Common myeloid progenitor, CD34-positive (primary cell): ENCODE results near the gene SERPINF2.
"Not testable (repeated sequence)": the region's sequence is repeated elsewhere in the genome, so short reads cannot be mapped to it uniquely, and the experiment has no call there.

Source experiments
- CTCF ChIA-PET: fragments of 350-600 bp; sonication (Branson Sonifier 250); formaldehyde crosslinking; loops from one replicate; lab custom pipeline; 2021; ENCODE audit warnings: antibody characterized with exemption; lab: Charles Lee
- POLR2A ChIA-PET: fragments of 350-600 bp; sonication (Branson Sonifier 250); formaldehyde crosslinking; loops from one replicate; lab custom pipeline; 2021; ENCODE audit warnings: antibody characterized with exemption; lab: Charles Lee
- DNase-seq, 3 donors: peaks; one replicate each; pipeline versions ENCODE4 v3.0.0 to v3.0.0-alpha.2; 2013
- H3K27ac ChIP-seq, 2 experiments: 1 replicate in 1 of 2; 2 replicates in 1 of 2; pipeline ENCODE4 v1.7.0; 2013; ENCODE audit warnings: inconsistent platforms in 2 of 2, low read length in 2 of 2, mild to moderate bottlenecking in 2 of 2, low read depth in 1 of 2, moderate library complexity in 1 of 2; ENCODE audit not compliant: severe bottlenecking in 2 of 2, insufficient read depth in 1 of 2, poor library complexity in 1 of 2
- H3K27me3 ChIP-seq, 5 experiments: replicated peaks in 2 of 5; 1 replicate in 3 of 5; 2 replicates in 2 of 5; pipeline versions ENCODE4 v1.6.1 to v1.7.0; 2013; ENCODE audit warnings: low read length in 4 of 5, mild to moderate bottlenecking in 2 of 5, moderate library complexity in 2 of 5, inconsistent platforms in 1 of 5; ENCODE audit not compliant: insufficient read depth in 5 of 5, control insufficient read depth in 4 of 5
- H3K36me3 ChIP-seq, 4 experiments: 1 replicate in 2 of 4; 2 replicates in 2 of 4; pipeline versions ENCODE4 v1.6.1 to v1.7.0; 2013; ENCODE audit warnings: low read length in 3 of 4, control low read depth in 1 of 4, mild to moderate bottlenecking in 1 of 4; ENCODE audit not compliant: control insufficient read depth in 4 of 4, insufficient read depth in 4 of 4
- H3K4me1 ChIP-seq, 4 experiments: 1 replicate in 3 of 4; 2 replicates in 1 of 4; pipeline versions ENCODE4 v1.6.1 to v1.7.1; 2013; ENCODE audit warnings: low read length in 3 of 4, mild to moderate bottlenecking in 3 of 4, control low read depth in 1 of 4, inconsistent platforms in 1 of 4, moderate library complexity in 1 of 4; ENCODE audit not compliant: control insufficient read depth in 4 of 4, insufficient read depth in 4 of 4; ENCODE audit errors: control extremely low read depth in 1 of 4
- H3K4me3 ChIP-seq, 7 experiments: 1 replicate in 4 of 7; 2 replicates in 3 of 7; pipeline versions ENCODE4 v1.5.1 to v1.7.0; 2013; ENCODE audit warnings: mild to moderate bottlenecking in 7 of 7, low read length in 6 of 7, moderate library complexity in 6 of 7, inconsistent platforms in 2 of 7, low read depth in 2 of 7, control low read depth in 1 of 7; ENCODE audit not compliant: insufficient read depth in 4 of 7, control insufficient read depth in 1 of 7; ENCODE audit errors: extremely low read depth in 1 of 7
- H3K9me3 ChIP-seq, 5 experiments: 1 replicate in 4 of 5; 2 replicates in 1 of 5; pipeline versions ENCODE4 v1.6.1 to v1.7.1; 2013; ENCODE audit warnings: low read length in 4 of 5, mild to moderate bottlenecking in 2 of 5, inconsistent platforms in 1 of 5, low read depth in 1 of 5, moderate library complexity in 1 of 5; ENCODE audit not compliant: control insufficient read depth in 4 of 5, insufficient read depth in 2 of 5; ENCODE audit errors: control extremely low read depth in 1 of 5
- WGBS: methylation state at CpG from one replicate; pipeline ENCODE4 v1.1.5; 2013; ENCODE audit not compliant: insufficient coverage; 5-methylcytosine and 5-hydroxymethylcytosine counted together

SERPINF2 gene

DNA sequence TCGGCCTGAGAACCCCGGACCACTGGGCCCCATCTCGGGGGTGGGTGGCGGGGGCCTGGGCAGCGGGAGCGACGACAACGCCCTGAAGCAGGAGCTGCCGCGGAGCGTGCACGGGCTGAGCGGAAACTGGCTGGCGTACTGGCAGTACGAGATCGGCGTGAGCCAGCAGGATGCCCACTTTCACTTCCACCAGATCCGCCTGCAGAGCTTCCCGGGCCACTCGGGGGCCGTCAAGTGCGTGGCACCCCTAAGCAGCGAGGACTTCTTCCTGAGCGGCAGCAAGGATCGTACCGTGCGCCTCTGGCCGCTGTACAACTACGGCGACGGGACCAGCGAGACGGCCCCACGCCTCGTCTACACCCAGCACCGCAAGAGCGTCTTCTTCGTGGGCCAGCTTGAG lies 8.9 kb upstream of the SERPINF2 start:
- Histone ChIP-seq H3K27ac (no peak overlapping the region), H3K4me1 (peaks cover 0 to 8% (median 0%) of the 10 kb centered on the region in 4 experiments), H3K36me3 (peaks cover 5 to 63% (median 51%) of the 10 kb centered on the region in 4 experiments), H3K9me3 (peaks cover 0 to 2% (median 0%) of the 10 kb centered on the region in 5 experiments), H3K4me3 (no peak overlapping the region), H3K27me3 (no peaks in the 10 kb centered on the region)
- CTCF ChIA-PET = no interaction called here
- no peak for DNase-seq
- WGBS = 97% methylated on average over 38 of the region's 38 CpGs
- POLR2A ChIA-PET = no interaction called here

DNA sequence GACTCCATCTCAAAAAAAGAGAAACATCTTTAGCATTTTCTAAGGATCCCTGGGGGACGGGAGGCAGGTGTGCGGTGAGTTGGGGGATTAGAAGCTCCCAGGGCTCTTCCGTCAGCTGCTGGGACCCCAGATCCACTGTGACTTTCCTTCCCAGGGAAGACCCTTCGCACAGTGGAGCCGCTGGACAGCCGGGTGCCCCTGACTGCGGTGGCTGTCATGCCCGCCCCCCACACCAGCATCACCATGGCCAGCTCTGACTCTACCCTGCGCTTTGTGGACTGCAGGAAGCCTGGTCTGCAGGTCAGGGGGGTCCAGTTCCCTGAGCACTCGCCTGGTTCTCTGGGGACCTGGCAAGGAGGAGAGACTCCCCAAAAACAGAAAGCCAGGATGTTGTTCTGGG lies 7.3 kb upstream of the SERPINF2 start:
- 94% methylated on average over 8 of the region's 10 CpGs for whole genome bisulfite sequencing
- H3K27ac ChIP-seq = no peak overlapping the region
- no peak for DNase-seq
- peaks cover 0 to 8% (median 0%) of the 10 kb centered on the region in 4 experiments for H3K4me1 ChIP-seq
- peaks cover 5 to 57% (median 47%) of the 10 kb centered on the region in 4 experiments for H3K36me3 ChIP-seq
- CTCF ChIA-PET = no interaction called here
- no peaks in the 10 kb centered on the region for H3K27me3 ChIP-seq
- no peak overlapping the region for H3K4me3 ChIP-seq
- H3K9me3 ChIP-seq = peaks cover 0 to 2% (median 0%) of the 10 kb centered on the region in 5 experiments
- POLR2A ChIA-PET = no interaction called here

GRCh38 chr17:1735834-1736347 lies 6.8 kb upstream of the SERPINF2 start:
- Histone ChIP-seq H3K27me3 (no peaks in the 10 kb centered on the region), H3K4me1 (peaks cover 0 to 8% (median 0%) of the 10 kb centered on the region in 4 experiments), H3K27ac (no peak overlapping the region), H3K36me3 (peaks cover 5 to 53% (median 43%) of the 10 kb centered on the region in 4 experiments), H3K4me3 (no peak overlapping the region), H3K9me3 (peaks cover 0 to 2% (median 0%) of the 10 kb centered on the region in 5 experiments)
- POLR2A ChIA-PET = no interaction called here
- CTCF ChIA-PET = interaction anchor here (2.2 kb wide), 1 partner anchor 9 kb away, joined by 8 read pairs; no protein-coding TSS in a partner anchor
- no peak for DNase-seq
- 96% methylated on average over 15 of the region's 17 CpGs for WGBS

GRCh38 chr17:1736348-1737281 lies 6.1 kb upstream of the SERPINF2 start:
- CTCF ChIA-PET = interaction anchor here (2.2 kb wide), 1 partner anchor 10 kb away, joined by 8 read pairs; no protein-coding TSS in a partner anchor
- Histone ChIP-seq H3K9me3 (peaks cover 0 to 2% (median 0%) of the 10 kb centered on the region in 5 experiments), H3K4me1 (peaks cover 0 to 8% (median 0%) of the 10 kb centered on the region in 4 experiments), H3K27me3 (no peaks in the 10 kb centered on the region), H3K36me3 (peaks cover 5 to 50% (median 39%) of the 10 kb centered on the region in 4 experiments), H3K27ac (no peak overlapping the region), H3K4me3 (no peak overlapping the region)
- POLR2A ChIA-PET = no interaction called here
- WGBS = 94% methylated on average over 21 of the region's 25 CpGs
- DNase-seq = no peak

DNA sequence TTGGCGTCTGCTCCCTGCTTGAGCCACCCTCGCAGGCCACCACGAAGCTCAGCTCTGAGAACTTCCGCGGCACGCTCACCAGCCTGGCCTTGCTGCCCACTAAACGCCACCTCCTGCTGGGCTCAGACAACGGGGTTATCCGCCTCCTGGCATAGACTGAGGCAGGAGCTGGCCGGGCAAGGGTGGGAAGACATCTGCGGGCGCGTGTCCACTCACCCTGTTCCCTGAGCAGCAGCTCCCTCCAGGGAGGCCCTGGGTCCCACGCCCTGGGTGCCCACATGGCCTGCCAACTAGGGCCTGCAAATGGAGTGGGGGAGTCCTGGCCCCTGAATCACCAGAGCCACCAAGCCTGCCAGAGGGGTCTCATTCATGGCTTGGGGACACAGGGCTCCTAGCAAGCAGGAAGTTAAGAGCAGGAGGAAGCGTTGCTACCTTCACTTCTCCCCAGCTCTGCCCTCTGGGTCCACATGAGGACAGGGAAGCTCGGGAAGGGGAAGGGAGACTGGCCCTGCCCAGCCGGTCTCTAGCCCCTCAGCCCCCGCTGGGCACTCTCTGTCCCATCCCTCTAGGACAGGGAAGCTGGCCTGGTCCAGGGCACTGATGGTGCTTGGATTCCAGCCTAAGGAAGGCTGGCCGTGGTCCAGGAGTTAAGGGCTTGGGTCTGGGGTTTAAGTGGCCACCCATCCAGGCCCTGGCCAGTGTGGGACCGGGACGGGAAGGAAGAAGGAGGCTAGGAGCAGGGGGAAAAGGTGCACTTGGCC lies 5.0 kb upstream of the SERPINF2 start:
- WGBS = 97% methylated on average over 13 of the region's 21 CpGs
- Histone ChIP-seq H3K4me1 (peaks cover 0 to 8% (median 0%) of the 10 kb centered on the region in 4 experiments), H3K27me3 (no peaks in the 10 kb centered on the region), H3K4me3 (no peak overlapping the region), H3K9me3 (peaks cover 0 to 2% (median 0%) of the 10 kb centered on the region in 5 experiments), H3K27ac (no peak overlapping the region), H3K36me3 (peaks cover 5 to 47% (median 38%) of the 10 kb centered on the region in 4 experiments)
- ChIA-PET CTCF (interaction anchor here (0.9 to 2.2 kb wide), 3 partner anchors 11 to 46 kb away, joined by 5 to 8 read pairs (median 6); no protein-coding TSS in a partner anchor), POLR2A (no interaction called here)
- DNase-seq = no peak

DNA sequence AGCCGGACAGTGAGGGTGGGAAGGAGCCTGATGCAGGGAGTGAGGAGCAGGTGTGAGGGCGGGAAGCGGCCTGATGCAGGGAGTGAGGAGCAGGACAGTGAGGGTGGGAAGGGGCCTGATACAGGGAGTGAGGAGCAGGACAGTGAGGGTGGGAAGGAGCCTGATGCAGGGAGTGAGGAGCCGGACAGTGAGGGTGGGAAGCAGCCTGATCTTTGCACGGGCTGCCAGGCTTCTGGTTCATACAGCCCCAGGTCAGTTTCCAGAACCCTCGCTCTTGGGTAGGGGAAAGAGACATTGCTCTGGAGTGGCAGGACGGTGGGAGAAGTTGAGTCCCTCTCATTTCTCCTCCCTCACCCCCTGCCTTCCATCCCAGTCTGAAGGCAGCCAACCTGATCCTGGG lies 772 bp upstream of the SERPINF2 start:
- H3K4me3 ChIP-seq, DNase-seq, H3K27me3 ChIP-seq, H3K9me3 ChIP-seq, H3K4me1 ChIP-seq, POLR2A ChIA-PET, CTCF ChIA-PET, H3K27ac ChIP-seq: not testable (repeated sequence)
- peaks cover 0 to 18% (median 11%) of the 10 kb centered on the region in 4 experiments for H3K36me3 ChIP-seq
- WGBS = no CpG with 5 or more reads among the region's 7 CpGs
